Superior temporal gyrus (tissue), 1 donor: Measurements from ENCODE around the gene C1QTNF1.
A peak's percentile ranks its signal among the peaks of the same experiment; 100 is the strongest.
"Not testable (repeated sequence)": the region's sequence is repeated elsewhere in the genome, so short reads cannot be mapped to it uniquely, and the experiment has no call there.

Experiments used
- DNase-seq: peaks from one replicate; pipeline ENCODE4 v3.0.0-alpha.2; 2016; ENCODE audit errors: extremely low spot score

C1QTNF1 gene

GRCh38 chr17:79023180-79023705 lies 726 bp upstream of the C1QTNF1 start:
- DNase-seq: no peak

DNA sequence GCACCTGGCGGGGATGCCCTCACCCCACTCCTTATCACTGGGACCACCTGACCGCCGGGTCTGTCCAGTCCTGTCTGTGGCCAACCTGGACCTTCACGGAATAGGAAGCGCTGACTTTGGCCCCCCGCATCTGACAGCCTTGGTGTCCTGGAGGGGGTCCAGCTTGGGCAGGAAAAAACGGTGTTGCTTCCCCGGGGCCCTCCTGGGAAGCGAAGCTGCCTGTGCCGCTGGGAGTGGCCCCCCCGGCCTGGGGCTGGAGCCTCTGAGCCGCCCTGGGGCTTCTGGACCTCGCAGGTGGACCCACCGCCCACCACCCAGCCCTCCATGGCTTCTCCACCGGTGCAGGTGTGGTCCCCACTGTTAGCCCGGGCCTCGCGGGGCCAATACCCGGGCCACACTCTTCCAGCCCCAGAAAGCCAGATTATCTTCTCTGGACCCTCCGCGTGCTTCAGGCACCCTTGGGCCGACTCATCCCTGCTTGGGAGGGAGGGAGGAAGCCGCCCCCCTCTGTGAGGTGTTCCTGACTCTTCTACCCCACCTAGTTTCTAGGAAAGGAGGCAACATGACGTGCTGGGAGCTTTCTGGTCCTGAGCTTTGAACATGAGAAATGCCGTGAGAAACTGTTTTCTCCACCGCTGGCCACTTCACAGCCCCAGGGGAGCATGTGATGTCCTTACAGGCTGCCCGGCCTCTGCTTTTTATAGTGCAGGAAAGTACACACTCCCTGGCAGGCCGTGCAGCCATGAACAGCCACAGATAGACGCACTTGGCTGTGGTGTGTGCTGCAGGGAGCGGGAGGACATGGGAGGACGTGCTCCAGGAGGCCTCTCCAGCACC lies 1.1 kb downstream of the C1QTNF1 start:
- DNase-seq: no peak

GRCh38 chr17:79026376-79027273 lies 2.7 kb downstream of the C1QTNF1 start:
- DNase-seq: no peak

DNA sequence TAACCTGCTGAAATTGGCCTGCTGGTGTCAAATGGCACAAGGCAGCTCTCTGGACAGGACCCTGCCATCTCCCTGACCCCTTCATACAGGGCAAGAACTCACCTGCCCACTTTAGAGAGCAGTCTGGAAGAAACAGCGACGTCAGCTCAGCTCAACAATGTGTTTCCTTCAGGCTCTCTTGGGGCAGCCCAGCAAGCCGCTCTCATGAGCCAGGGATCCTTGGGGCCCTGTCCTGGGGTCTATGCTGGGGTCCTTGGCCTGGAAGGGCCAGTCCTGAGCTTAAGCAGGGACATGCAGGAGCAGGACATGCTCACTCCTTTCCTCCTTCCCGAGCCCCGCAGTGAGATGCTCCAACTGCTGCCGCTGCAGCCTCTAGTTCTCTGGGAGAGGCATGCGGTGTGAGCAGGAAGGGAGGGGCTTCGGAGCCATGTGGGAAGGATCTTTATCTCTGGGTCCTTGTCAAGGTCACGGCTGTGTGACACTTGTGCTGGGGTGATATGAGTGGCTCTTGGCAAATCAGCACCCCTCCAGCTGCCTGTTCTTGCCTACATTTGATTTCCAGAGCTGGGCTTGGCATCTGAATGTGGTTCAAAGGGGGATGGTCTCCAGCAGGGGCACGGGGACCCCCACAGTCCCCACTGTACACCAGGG lies 3.4 kb downstream of the C1QTNF1 start:
- no peak for DNase-seq

DNA sequence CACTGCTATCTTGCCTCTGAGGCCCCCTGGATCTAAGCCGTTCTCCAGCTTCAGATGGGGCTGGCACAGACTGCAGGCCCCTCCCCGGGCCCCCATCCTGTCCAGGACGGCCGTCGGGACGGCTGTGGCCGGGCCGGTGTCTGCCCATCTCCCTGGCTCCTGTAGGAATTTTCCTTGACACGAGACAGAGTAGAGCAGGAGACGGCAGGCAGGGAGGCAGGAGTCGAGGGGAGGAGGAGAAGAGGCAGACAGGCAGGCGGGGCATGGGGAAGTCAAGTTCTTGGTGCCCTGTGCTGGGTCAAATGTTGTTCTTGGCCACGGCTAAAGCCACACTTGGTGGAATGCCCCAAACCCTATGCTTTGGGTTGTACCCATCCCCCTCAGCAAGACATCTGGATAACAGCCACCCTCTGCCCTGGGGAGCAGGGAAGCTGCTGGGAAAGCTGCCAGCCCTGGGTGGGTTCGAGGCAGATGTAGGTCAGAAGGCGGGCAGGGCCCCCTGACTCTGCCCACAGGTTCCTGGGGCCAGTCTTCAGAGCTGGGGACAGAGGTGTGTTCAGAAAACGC lies 4.0 kb downstream of the C1QTNF1 start:
- no peak for DNase-seq

GRCh38 chr17:79028496-79029326 lies 4.7 kb downstream of the C1QTNF1 start:
- no peak for DNase-seq

GRCh38 chr17:79029327-79030009 lies 5.5 kb downstream of the C1QTNF1 start:
- DNase-seq: no peak

DNA sequence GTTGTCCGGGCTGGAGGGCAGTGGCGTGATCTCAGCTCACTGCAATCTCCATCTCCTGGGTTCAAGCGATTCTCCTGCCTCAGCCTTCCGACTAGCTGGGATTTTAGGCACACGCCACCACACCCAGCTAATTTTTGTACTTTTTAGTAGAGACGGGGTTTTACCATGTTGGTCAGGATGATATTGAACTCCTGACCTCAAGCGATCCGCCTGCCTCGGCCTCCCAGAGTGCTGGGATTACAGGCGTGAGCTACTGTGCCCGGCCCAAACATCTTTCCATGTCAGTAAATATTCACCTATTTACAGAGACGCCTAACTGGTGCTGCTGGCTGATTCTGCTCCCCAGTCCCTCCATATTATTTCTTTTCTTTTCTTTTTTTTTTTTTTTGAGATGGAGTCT lies 6.7 kb downstream of the C1QTNF1 start:
- not testable (repeated sequence) for DNase-seq

DNA sequence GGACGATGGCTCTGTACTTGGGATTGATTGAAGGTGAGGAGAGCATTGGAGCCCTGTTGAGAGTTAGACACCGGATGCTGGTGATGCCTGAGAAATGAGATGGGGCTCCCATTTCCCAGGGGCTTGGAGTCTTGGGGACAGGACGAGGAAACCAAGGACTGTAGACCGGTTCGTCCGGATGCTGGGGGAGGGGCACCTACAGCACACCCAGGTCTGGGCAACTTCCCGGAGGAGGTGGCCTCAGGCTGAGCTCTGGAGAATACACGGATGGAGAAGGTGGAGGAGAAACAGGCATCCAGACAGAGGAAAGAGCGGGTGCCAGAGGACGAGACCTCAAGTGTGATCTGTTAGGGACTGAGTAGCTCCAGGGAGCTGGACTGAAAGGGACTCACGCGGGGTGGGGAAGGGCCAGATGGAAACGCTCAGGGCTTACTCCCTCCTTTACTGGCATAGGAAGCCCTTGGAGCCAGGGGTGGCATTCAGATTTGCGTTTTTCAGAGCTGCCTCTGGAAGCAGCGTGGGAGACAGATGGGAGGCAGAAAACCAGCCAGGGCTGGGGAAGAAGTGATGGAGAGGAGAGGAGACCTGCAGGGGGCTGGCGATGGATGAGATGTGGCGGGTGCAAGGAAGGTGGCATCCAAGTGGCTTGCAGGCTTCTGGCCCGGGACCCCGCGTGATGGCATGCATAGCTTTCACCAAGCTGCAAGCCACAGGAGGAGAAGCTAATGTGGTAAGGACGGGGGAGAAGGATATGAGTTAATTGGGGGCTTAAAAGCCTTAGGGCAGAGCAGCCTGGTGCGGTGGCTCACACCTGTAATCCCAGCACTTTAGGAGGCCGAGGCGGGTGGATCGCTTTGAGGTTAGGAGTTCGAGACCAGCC lies 8.3 kb downstream of the C1QTNF1 start:
- DNase-seq: no peak

DNA sequence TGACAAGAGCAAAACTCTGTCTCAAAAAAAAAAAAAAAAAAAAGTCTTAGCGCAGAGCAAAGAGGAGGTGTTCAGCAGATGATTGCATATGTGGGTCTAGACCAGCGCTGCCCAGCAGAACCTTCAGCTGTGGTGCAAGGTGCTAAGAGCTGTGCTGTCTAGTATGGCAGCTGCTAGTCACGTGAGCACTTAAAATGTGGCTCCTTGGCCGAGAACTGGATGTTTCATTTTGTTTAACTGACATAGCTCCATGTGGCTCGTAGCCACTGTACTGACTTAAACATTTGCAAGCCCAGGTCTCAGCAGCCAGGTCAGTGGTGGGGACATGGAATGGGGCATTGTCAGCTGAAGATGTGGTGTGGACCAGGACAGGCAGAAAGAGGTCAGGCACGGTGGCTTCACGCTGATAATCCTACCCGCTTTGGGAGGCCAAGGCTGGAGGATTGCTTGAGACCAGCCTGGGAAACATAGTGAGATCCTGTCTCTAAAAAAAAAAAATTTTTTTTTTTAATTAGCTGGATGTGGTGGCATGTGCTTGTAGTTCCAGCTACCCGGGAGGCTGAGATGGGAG lies 9.2 kb downstream of the C1QTNF1 start:
- no peak for DNase-seq

GRCh38 chr17:79033741-79034501 lies 10.0 kb downstream of the C1QTNF1 start:
- peak; percentile 70 for DNase-seq

- DNase-seq: no peak
These were observed 11.0 kb downstream of the C1QTNF1 start for GRCh38 chr17:79034931-79035485.

DNA sequence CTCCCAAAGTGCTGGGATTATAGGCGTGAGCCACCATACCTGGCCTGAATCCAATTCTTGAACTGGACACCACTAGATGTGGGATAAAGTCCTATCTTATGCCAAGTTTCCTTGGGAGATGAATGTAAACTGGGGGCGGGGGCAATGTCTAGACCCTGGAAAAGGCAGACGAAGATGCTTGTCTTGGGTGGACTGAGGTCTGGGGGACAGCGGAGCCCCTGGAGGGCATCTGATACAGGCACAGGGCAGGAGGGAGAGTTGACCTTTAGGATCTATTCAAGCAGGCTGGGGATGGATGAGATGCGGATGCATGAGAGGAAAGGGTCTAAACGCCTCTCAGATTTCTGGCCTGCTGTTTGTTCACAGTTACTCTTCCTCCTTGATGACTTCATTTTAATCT lies 11.7 kb downstream of the C1QTNF1 start:
- DNase-seq: no peak

DNA sequence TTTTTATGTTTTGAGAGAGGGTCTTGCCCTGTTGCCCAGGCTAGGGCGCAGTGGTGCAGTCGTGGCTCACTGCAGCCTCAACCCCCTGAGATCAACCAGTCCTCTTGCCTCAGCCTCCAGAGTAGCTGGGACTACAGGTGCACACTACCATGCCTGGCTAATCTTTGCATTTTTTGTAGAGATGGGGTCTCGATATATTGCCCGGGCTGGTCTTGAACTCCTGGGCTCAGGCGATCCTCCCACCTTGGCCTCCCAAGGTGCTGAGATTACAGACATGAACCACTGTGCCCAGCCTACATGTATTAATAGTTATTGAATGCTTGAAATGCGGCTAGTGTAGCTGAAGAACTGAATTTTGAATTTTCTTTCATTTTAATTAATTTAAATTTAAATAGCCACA lies 12.2 kb downstream of the C1QTNF1 start:
- no peak for DNase-seq

DNA sequence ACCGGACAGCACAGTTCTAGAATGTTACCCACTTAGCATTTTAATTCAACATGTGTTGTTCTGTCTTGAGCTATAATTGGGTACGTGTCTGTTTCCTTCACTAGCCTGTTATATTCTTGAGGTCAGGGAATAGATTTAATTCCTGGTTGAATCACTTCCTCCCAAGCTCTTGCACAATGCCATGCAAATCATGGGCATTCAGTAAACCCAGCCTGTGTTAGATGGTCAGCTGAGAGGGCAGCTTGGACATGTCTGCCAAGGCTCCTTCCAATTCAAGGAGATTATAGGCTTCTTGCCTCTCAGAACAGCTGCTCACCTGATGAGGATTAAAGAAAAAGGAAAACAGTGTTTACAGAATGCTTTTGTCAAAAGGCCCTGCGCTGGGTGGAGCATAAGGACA lies 12.6 kb downstream of the C1QTNF1 start:
- no peak for DNase-seq

GRCh38 chr17:79038545-79039135 lies 14.7 kb downstream of the C1QTNF1 start:
- DNase-seq: no peak

DNA sequence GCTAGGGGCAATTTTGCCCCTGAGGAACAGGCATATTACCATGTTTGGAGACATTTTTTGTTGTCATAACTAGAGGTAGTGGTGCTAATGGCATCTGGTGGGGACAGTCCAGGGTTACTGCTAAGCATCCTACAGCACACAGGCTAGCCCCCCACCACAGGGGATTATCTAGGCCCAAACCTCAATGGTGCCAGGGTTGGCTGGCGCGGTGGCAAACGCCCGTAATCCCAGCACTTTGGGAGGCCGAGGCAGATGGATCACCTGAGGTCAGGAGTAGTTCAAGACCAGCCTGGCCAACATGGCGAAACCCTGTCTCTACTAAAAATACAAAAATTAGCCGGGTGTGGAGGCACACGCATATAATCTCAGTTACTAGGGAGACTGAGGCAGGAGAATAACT lies 15.2 kb downstream of the C1QTNF1 start:
- no peak for DNase-seq
